SK-N-SH (cell line): Measurements from ENCODE around the gene GLA. TPM values are rescaled to one million over a fixed set of nuclear protein-coding genes. Genes with fewer than 3 reads are reported as not detected.

Source experiments
- CTCF ChIA-PET: fragments of 300-600, 350-600 bp; formaldehyde crosslinking; extraction: SDS; loops from one replicate; lab custom pipeline; 2021; lab: Yijun Ruan, JAX
- POLR2A ChIA-PET: fragments of 350-600 bp; sonication (Branson Sonifier 250); formaldehyde crosslinking; extraction: SDS; loops from one replicate; lab custom pipeline; 2020; ENCODE audit warnings: antibody characterized with exemption, inconsistent platforms; lab: Yijun Ruan, JAX
- DNase-seq: peaks from one replicate; pipeline ENCODE4 v3.0.0; 2012
- H2AFZ ChIP-seq: fragments of 200-600 bp; sonication (generic); 2 replicates; pipeline ENCODE4 v1.8.1; 2016; ENCODE audit warnings: antibody characterized with exemption, mild to moderate bottlenecking, low read depth
- H3F3A ChIP-seq: fragments of 200-600 bp; sonication (generic); replicated peaks from 2 replicates; pipeline ENCODE3; 2016; ENCODE audit warnings: antibody characterized with exemption, mild to moderate bottlenecking; ENCODE audit not compliant: insufficient read depth
- H3K27ac ChIP-seq, 2 experiments: fragments of 200-500 bp in 1 of 2; fragments of 200-600 bp in 1 of 2; sonication (Bioruptor generic) in 1 of 2; sonication (generic), shearing (Covaris generic) in 1 of 2; 2 replicates each; pipeline versions ENCODE4 v1.5.1 to v1.6.1; 2014 to 2016; ENCODE audit warnings: low read depth in 2 of 2, inconsistent platforms in 1 of 2, low read length in 1 of 2, mild to moderate bottlenecking in 1 of 2, mixed read lengths in 1 of 2
- H3K27me3 ChIP-seq: fragments of 200-600 bp; sonication (generic), shearing (Covaris generic); 2 replicates; pipeline ENCODE4 v1.6.1; 2016; ENCODE audit warnings: mixed run types; ENCODE audit not compliant: insufficient read depth
- H3K36me3 ChIP-seq, 2 experiments: fragments of 200-500 bp in 1 of 2; fragments of 200-600 bp in 1 of 2; sonication (Bioruptor generic) in 1 of 2; sonication (generic) in 1 of 2; replicated peaks in 1 of 2; 2 replicates each; pipeline versions ENCODE3 to v1.5.1; 2014 to 2016; ENCODE audit warnings: low read length in 1 of 2, mild to moderate bottlenecking in 1 of 2; ENCODE audit not compliant: insufficient read depth in 2 of 2, control insufficient read depth in 1 of 2
- H3K4me1 ChIP-seq, 2 experiments: fragments of 200-500 bp in 1 of 2; fragments of 200-600 bp in 1 of 2; sonication (Bioruptor generic) in 1 of 2; sonication (generic), shearing (Covaris generic) in 1 of 2; 2 replicates each; pipeline versions ENCODE4 v1.5.1 to v1.6.1; 2014 to 2016; ENCODE audit warnings: low read depth in 1 of 2, low read length in 1 of 2, mixed run types in 1 of 2; ENCODE audit not compliant: insufficient read depth in 2 of 2, control insufficient read depth in 1 of 2
- H3K4me2 ChIP-seq: fragments of 200-600 bp; sonication (generic), shearing (Covaris generic); 2 replicates; pipeline ENCODE4 v1.6.1; 2017; ENCODE audit warnings: mixed run types
- H3K4me3 ChIP-seq, 2 experiments: fragments of 200-500 bp in 1 of 2; fragments of 200-600 bp in 1 of 2; sonication (Bioruptor generic) in 1 of 2; sonication (generic), shearing (Covaris generic) in 1 of 2; 2 replicates each; pipeline versions ENCODE4 v1.5.1 to v1.8.1; 2014 to 2016; ENCODE audit warnings: low read depth in 2 of 2, inconsistent platforms in 1 of 2, low read length in 1 of 2, mild to moderate bottlenecking in 1 of 2, mixed read lengths in 1 of 2, moderate library complexity in 1 of 2
- H3K79me2 ChIP-seq: fragments of 200-600 bp; sonication (generic); 2 replicates; pipeline ENCODE4 v1.8.1; 2017; ENCODE audit warnings: mild to moderate bottlenecking; ENCODE audit not compliant: insufficient read depth
- H3K9ac ChIP-seq: fragments of 200-600 bp; sonication (generic); 2 replicates; pipeline ENCODE4 v1.6.1; 2017; ENCODE audit warnings: mixed run types
- H3K9me2 ChIP-seq: fragments of 200-600 bp; sonication (generic); 2 replicates; pipeline ENCODE4 v1.6.1; 2017; ENCODE audit warnings: mixed run types
- H3K9me3 ChIP-seq: fragments of 200-600 bp; sonication (generic); 2 replicates; pipeline ENCODE4 v1.6.1; 2017; ENCODE audit warnings: mixed run types, mild to moderate bottlenecking, moderate library complexity
- H4K20me1 ChIP-seq: fragments of 200-600 bp; sonication (generic); 2 replicates; pipeline ENCODE4 v1.6.1; 2017; ENCODE audit warnings: mild to moderate bottlenecking, mixed run types; ENCODE audit not compliant: insufficient read depth
- FOSL2 ChIP-seq: IDR thresholded peaks from 2 replicates; pipeline ENCODE4 v1.4.0; 2012; ENCODE audit warnings: low read depth, mild to moderate bottlenecking, moderate library complexity, borderline replicate concordance
- GABPA ChIP-seq: IDR thresholded peaks from 2 replicates; pipeline ENCODE4 v1.4.0; 2012; ENCODE audit warnings: low read depth, mild to moderate bottlenecking
- JUND ChIP-seq: IDR thresholded peaks from 2 replicates; pipeline ENCODE4 v1.4.0; 2012
- MXI1 ChIP-seq: IDR thresholded peaks from 2 replicates; pipeline ENCODE4 v1.6.1; 2012; ENCODE audit warnings: mild to moderate bottlenecking, low read depth, low read length, improper control_type of control experiment
- NFIC ChIP-seq: IDR thresholded peaks from 2 replicates; pipeline ENCODE4 v1.4.0; 2012; ENCODE audit warnings: borderline replicate concordance
- POLR2AphosphoS5 ChIP-seq: IDR thresholded peaks from 2 replicates; pipeline ENCODE4 v1.6.1; 2012; ENCODE audit warnings: low read depth, low read length
- RAD21 ChIP-seq: IDR thresholded peaks from 2 replicates; pipeline ENCODE4 v1.6.1; 2012; ENCODE audit warnings: mild to moderate bottlenecking, low read length
- RFX5 ChIP-seq: IDR thresholded peaks from 2 replicates; pipeline ENCODE4 v1.6.1; 2012; ENCODE audit warnings: mild to moderate bottlenecking, improper control_type of control experiment, low read length
- SIN3A ChIP-seq: IDR thresholded peaks from 2 replicates; pipeline ENCODE4 v1.6.1; 2012; ENCODE audit warnings: low read depth, mild to moderate bottlenecking, low read length, moderate library complexity, borderline replicate concordance
- TCF12 ChIP-seq: IDR thresholded peaks from 2 replicates; pipeline ENCODE4 v1.4.0; 2012
- TEAD4 ChIP-seq: IDR thresholded peaks from 2 replicates; pipeline ENCODE4 v1.4.0; 2012; ENCODE audit warnings: mild to moderate bottlenecking, borderline replicate concordance; ENCODE audit not compliant: insufficient read depth
- USF2 ChIP-seq: fragments of 150-350 bp; IDR thresholded peaks from 2 replicates; pipeline ENCODE4 v1.6.1; 2017; ENCODE audit warnings: antibody characterized with exemption, low read length, low read depth, borderline replicate concordance
- WGBS: methylation state at CpG from one replicate; pipeline ENCODE4 v1.1.6; 2017; ENCODE audit warnings: low lambda C conversion rate; 5-methylcytosine and 5-hydroxymethylcytosine counted together
- polyA plus RNA-seq, 3 experiments: library from polyadenylated mRNA; depleted of rRNA; stranded (reverse); fragments of >200 nt; gene quantifications; 2 replicates each; pipeline ENCODE4 v1.2.3, GENCODE V29; 2012
- TF ChIP-seq, protein P1 (sequence below): fragments of 200-600 bp; sonication (generic); IDR thresholded peaks from 2 replicates; pipeline ENCODE4 v1.6.1; 2017; ENCODE audit warnings: antibody characterized with exemption, mild to moderate bottlenecking, moderate library complexity
- TF ChIP-seq, protein P2 (sequence below): IDR thresholded peaks from 2 replicates; pipeline ENCODE4 v1.6.1; 2012; ENCODE audit warnings: mild to moderate bottlenecking, low read depth, low read length, moderate library complexity
- TF ChIP-seq, protein P3 (sequence below): IDR thresholded peaks from 2 replicates; pipeline ENCODE4 v1.4.0; 2012; ENCODE audit warnings: low read depth, borderline replicate concordance

GLA gene
- polyA plus RNA-seq, 1 of the 3 experiments (the other 2 are of a cell fraction) = 20.4 TPM

DNA sequence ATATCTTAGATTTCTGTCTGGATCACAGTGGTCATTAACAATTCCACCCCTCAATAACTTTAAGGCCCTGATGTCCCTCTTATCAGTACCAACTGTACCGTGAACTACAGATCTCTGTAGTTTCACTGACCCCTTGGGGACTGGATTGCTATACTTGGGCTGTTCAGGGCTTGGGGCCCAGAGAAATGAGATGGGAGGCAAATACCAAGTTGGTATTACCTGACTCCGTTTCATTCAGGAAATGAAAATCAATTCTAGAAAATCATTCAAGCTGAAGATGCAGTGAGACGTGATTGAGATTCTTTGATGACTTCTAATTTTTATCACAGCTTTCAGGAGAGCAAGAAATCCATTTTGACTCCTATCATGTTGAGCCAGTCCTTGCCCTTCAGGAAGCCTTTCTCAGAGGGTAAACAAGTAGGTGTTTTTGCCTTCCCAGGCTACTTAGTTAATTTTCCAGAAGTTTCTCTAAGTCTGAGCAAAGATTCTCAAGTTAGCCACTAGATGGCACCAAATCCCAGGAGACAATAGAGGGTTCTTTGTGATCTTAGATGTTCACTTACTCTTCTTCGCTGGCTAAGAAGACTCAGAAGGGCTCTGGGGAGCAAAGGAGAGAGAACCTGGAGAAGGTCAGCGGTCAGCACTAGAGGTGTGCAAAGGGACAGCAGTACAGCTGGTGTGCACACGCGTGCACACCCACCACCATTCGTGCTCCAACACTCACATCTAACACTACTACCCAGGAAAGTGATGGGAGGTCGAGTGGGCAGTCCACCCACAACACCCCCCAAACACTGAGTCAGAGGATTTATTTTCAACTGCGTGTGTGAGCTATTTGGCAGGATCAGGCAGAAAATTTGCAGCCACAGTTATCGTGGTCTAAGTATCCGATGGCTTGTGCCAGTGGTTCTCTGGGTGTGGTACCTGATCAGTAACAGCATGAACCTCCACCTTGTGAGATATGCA lies 7.7 kb upstream of the GLA start (continued):
- TF ChIP-seq, protein P1, sequence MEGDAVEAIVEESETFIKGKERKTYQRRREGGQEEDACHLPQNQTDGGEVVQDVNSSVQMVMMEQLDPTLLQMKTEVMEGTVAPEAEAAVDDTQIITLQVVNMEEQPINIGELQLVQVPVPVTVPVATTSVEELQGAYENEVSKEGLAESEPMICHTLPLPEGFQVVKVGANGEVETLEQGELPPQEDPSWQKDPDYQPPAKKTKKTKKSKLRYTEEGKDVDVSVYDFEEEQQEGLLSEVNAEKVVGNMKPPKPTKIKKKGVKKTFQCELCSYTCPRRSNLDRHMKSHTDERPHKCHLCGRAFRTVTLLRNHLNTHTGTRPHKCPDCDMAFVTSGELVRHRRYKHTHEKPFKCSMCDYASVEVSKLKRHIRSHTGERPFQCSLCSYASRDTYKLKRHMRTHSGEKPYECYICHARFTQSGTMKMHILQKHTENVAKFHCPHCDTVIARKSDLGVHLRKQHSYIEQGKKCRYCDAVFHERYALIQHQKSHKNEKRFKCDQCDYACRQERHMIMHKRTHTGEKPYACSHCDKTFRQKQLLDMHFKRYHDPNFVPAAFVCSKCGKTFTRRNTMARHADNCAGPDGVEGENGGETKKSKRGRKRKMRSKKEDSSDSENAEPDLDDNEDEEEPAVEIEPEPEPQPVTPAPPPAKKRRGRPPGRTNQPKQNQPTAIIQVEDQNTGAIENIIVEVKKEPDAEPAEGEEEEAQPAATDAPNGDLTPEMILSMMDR = peak; percentile 84
- 0 out of 2 replicates have a peak, but pooled peaks have one; percentile 19 for TF ChIP-seq SIN3A
- TF ChIP-seq POLR2AphosphoS5 = no peak; the same call in 1 of the 2 replicates
- no peak for TF ChIP-seq JUND
- no peak for TF ChIP-seq FOSL2
- no peak for TF ChIP-seq MXI1
- TF ChIP-seq NFIC = no peak
- no peak for TF ChIP-seq TCF12
- TF ChIP-seq GABPA = no peak
- TF ChIP-seq RAD21 = peak; percentile 83
- TF ChIP-seq, protein P2, sequence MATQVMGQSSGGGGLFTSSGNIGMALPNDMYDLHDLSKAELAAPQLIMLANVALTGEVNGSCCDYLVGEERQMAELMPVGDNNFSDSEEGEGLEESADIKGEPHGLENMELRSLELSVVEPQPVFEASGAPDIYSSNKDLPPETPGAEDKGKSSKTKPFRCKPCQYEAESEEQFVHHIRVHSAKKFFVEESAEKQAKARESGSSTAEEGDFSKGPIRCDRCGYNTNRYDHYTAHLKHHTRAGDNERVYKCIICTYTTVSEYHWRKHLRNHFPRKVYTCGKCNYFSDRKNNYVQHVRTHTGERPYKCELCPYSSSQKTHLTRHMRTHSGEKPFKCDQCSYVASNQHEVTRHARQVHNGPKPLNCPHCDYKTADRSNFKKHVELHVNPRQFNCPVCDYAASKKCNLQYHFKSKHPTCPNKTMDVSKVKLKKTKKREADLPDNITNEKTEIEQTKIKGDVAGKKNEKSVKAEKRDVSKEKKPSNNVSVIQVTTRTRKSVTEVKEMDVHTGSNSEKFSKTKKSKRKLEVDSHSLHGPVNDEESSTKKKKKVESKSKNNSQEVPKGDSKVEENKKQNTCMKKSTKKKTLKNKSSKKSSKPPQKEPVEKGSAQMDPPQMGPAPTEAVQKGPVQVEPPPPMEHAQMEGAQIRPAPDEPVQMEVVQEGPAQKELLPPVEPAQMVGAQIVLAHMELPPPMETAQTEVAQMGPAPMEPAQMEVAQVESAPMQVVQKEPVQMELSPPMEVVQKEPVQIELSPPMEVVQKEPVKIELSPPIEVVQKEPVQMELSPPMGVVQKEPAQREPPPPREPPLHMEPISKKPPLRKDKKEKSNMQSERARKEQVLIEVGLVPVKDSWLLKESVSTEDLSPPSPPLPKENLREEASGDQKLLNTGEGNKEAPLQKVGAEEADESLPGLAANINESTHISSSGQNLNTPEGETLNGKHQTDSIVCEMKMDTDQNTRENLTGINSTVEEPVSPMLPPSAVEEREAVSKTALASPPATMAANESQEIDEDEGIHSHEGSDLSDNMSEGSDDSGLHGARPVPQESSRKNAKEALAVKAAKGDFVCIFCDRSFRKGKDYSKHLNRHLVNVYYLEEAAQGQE = no peak
- TF ChIP-seq, protein P3, sequence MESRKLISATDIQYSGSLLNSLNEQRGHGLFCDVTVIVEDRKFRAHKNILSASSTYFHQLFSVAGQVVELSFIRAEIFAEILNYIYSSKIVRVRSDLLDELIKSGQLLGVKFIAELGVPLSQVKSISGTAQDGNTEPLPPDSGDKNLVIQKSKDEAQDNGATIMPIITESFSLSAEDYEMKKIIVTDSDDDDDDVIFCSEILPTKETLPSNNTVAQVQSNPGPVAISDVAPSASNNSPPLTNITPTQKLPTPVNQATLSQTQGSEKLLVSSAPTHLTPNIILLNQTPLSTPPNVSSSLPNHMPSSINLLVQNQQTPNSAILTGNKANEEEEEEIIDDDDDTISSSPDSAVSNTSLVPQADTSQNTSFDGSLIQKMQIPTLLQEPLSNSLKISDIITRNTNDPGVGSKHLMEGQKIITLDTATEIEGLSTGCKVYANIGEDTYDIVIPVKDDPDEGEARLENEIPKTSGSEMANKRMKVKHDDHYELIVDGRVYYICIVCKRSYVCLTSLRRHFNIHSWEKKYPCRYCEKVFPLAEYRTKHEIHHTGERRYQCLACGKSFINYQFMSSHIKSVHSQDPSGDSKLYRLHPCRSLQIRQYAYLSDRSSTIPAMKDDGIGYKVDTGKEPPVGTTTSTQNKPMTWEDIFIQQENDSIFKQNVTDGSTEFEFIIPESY = no peak

GRCh38 chrX:101411984-101412383 lies 4.3 kb upstream of the GLA start:
- 94% methylated on average over 10 of the region's 10 CpGs for WGBS
- no peaks in the 10 kb centered on the region for H3K9me3 ChIP-seq
- CTCF ChIA-PET = interaction anchor here (1.0 kb wide), 1 partner anchor 21 kb away, joined by 3 read pairs; the partner anchor contains the start of gene RPL36A
- no peak for TF ChIP-seq NFIC
- TF ChIP-seq, protein P2 = no peak
- no peak for TF ChIP-seq FOSL2
- TF ChIP-seq SIN3A = no peak
- no peak for TF ChIP-seq RFX5
- TF ChIP-seq TEAD4 = no peak
- TF ChIP-seq MXI1 = no peak
- TF ChIP-seq JUND = no peak
- no peak for TF ChIP-seq USF2

More at GRCh38 chrX:101411984-101412383, 4.3 kb upstream of the GLA start:
- H3K9ac ChIP-seq = no peak overlapping the region
- peaks cover 21 to 29% of the 10 kb centered on the region in 2 experiments for H3K36me3 ChIP-seq
- POLR2A ChIA-PET = no interaction called here
- H3F3A ChIP-seq = peaks cover 13% of the 10 kb centered on the region
- H3K4me1 ChIP-seq = peaks cover 0 to 10% of the 10 kb centered on the region in 2 experiments; a peak in 2 of 4 replicates
- DNase-seq = no peak
- H3K4me3 ChIP-seq = no peak overlapping the region
- no peak overlapping the region for H3K4me2 ChIP-seq
- peaks cover 20% of the 10 kb centered on the region; the same call in 1 of the 2 replicates for H4K20me1 ChIP-seq
- peaks cover 52% of the 10 kb centered on the region for H3K79me2 ChIP-seq
- no peaks in the 10 kb centered on the region for H3K9me2 ChIP-seq
- H3K27ac ChIP-seq = no peak overlapping the region
- H3K27me3 ChIP-seq = no peaks in the 10 kb centered on the region
- H2AFZ ChIP-seq = no peak overlapping the region
